Lower leg skin (tissue), 3 donors: ENCODE data around the gene SMARCC2.

Experiments used
- CTCF ChIP-seq, 3 donors: fragments of 450-650 bp; IDR thresholded peaks; one replicate each; pipeline ENCODE4 v1.5.1; 2016; ENCODE audit warnings: antibody characterized with exemption in 3 of 3, mild to moderate bottlenecking in 3 of 3, moderate library complexity in 2 of 3
- POLR2A ChIP-seq, 2 donors: fragments of 450-650 bp; IDR thresholded peaks; one replicate each; pipeline ENCODE4 v1.6.1; 2016 to 2017; ENCODE audit warnings: antibody characterized with exemption in 2 of 2, mild to moderate bottlenecking in 1 of 2, moderate library complexity in 1 of 2

GRCh38 chr12:56198836-56199235 lies 9.6 kb upstream of the SMARCC2 start:
- TF ChIP-seq CTCF (IDR thresholded peaks at IDR 0.05) (no peak), POLR2A (IDR thresholded peaks at IDR 0.05) (no peak)
